Measurements from ENCODE around the gene NXN.

DNA sequence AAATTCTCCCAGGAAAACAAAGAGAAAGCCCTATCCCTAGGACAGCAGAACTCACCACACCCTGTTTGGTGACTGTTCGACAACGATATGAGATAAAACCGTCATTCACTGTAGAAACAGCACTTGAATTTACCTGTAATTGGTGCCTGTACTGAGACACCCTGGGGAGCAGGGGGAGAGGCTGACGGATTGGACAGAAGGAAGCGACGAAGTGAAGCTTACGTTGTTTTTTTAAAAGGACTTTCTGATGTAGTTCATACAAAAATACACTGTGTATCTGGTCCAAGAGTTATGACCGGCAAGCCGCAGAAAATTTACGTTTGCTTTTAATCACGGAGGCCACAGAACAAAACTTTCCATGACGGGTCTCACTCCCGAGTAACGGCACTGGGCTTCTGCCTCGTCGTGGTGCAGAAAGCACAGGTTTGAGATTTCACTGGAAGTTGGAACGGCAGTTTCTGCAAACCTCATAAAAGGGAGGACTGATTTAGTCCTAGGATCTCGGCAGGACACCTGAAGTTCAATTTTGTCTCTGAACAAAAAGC is 9.7 kb downstream of the NXN start:
- TF ChIP-seq, protein P1, sequence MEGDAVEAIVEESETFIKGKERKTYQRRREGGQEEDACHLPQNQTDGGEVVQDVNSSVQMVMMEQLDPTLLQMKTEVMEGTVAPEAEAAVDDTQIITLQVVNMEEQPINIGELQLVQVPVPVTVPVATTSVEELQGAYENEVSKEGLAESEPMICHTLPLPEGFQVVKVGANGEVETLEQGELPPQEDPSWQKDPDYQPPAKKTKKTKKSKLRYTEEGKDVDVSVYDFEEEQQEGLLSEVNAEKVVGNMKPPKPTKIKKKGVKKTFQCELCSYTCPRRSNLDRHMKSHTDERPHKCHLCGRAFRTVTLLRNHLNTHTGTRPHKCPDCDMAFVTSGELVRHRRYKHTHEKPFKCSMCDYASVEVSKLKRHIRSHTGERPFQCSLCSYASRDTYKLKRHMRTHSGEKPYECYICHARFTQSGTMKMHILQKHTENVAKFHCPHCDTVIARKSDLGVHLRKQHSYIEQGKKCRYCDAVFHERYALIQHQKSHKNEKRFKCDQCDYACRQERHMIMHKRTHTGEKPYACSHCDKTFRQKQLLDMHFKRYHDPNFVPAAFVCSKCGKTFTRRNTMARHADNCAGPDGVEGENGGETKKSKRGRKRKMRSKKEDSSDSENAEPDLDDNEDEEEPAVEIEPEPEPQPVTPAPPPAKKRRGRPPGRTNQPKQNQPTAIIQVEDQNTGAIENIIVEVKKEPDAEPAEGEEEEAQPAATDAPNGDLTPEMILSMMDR (IDR thresholded peaks at IDR 0.05), result no peak
- no peak for TF ChIP-seq POLR2A (IDR thresholded peaks at IDR 0.05)

All from ovary (tissue), 3 donors.